ENCODE results near the gene GFI1B. TPM values are rescaled to one million over a fixed set of nuclear protein-coding genes. Genes with fewer than 3 reads are reported as not detected.
A peak's percentile ranks its signal among the peaks of the same experiment; 100 is the strongest.

The GFI1B gene
- polyA plus RNA-seq, 2 of the 4 experiments (the other 2 are of a cell fraction), result 0.09 TPM; not detected in 1

GRCh38 chr9:132943651-132944293 is 34.7 kb upstream of the GFI1B start:
- ChIA-PET CTCF (interaction anchor here (0.9 to 2.1 kb wide), 7 partner anchors 9 to 42 kb away, joined by 3 to 9 read pairs (median 4); no protein-coding TSS in a partner anchor), POLR2A (interaction anchor here (1.0 kb wide), 1 partner anchor 87 kb away, joined by 3 read pairs; the partner anchor contains the start of gene GTF3C5)
- Histone ChIP-seq H3K4me1 (peaks cover 26% of the 10 kb centered on the region), H3K9me3 (no peaks in the 10 kb centered on the region), H3K4me3 (peak overlapping the region; percentile 100), H3K4me2 (peak overlapping the region; percentile 99), H3K27ac (peak overlapping the region; percentile 94 to 100)
- TF ChIP-seq HOXA7 (CRISPR knock-in tag; IDR thresholded peaks at IDR 0.05) (no peak), CBX8 (IDR thresholded peaks at IDR 0.05) (no peak), CEBPB (IDR thresholded peaks at IDR 0.05) (no peak), POLR2A (IDR thresholded peaks at IDR 0.05; ENCODE audit: low read length) (no peak), EHF (CRISPR knock-in tag; IDR thresholded peaks at IDR 0.05) (no peak), REST (IDR thresholded peaks at IDR 0.05) (no peak), JUN (IDR thresholded peaks at IDR 0.05) (no peak), MAZ (IDR thresholded peaks at IDR 0.05; ENCODE audit: borderline replicate concordance, low read depth, low read length) (no peak)
- TF ChIP-seq, protein P1, sequence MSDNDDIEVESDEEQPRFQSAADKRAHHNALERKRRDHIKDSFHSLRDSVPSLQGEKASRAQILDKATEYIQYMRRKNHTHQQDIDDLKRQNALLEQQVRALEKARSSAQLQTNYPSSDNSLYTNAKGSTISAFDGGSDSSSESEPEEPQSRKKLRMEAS (IDR thresholded peaks at IDR 0.05), result no peak
- TF ChIP-seq, protein P2, sequence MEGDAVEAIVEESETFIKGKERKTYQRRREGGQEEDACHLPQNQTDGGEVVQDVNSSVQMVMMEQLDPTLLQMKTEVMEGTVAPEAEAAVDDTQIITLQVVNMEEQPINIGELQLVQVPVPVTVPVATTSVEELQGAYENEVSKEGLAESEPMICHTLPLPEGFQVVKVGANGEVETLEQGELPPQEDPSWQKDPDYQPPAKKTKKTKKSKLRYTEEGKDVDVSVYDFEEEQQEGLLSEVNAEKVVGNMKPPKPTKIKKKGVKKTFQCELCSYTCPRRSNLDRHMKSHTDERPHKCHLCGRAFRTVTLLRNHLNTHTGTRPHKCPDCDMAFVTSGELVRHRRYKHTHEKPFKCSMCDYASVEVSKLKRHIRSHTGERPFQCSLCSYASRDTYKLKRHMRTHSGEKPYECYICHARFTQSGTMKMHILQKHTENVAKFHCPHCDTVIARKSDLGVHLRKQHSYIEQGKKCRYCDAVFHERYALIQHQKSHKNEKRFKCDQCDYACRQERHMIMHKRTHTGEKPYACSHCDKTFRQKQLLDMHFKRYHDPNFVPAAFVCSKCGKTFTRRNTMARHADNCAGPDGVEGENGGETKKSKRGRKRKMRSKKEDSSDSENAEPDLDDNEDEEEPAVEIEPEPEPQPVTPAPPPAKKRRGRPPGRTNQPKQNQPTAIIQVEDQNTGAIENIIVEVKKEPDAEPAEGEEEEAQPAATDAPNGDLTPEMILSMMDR (IDR thresholded peaks at IDR 0.05), result no peak
- TF ChIP-seq, protein P3, sequence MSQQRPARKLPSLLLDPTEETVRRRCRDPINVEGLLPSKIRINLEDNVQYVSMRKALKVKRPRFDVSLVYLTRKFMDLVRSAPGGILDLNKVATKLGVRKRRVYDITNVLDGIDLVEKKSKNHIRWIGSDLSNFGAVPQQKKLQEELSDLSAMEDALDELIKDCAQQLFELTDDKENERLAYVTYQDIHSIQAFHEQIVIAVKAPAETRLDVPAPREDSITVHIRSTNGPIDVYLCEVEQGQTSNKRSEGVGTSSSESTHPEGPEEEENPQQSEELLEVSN (IDR thresholded peaks at IDR 0.05; ENCODE audit: borderline replicate concordance, low read depth), result no peak
- 14% methylated on average over 13 of the region's 25 CpGs for WGBS (ENCODE audit: missing lambda C conversion rate)
- peak in 1 of 2 experiments; percentile 3; a peak in 2 of 6 replicates for ATAC-seq
- DNase-seq (ENCODE audit: low read depth in 1 of 2, low spot score in 1 of 2), result no peak
- no peak for FAIRE-seq

GRCh38 chr9:132944294-132945185 is 34.0 kb upstream of the GFI1B start, which contains the start of gene TSC1:
Gene TSC1 (minus strand): TSS chr9:132944616. CDS start chr9:132928872, 15,744 bp downstream.
- Histone ChIP-seq H3K9me3 (no peaks in the 10 kb centered on the region), H3K4me2 (peak within 1 kb of the TSS; percentile 99), H3K4me3 (peak within 1 kb of the TSS; percentile 100), H3K27ac (peak within 1 kb of the TSS; percentile 94 to 100), H3K4me1 (peaks cover 26% of the 10 kb centered on the region)
- FAIRE-seq, result no peak
- ChIA-PET CTCF (interaction anchor here (0.9 to 2.3 kb wide), 9 partner anchors 10 to 43 kb away, joined by 3 to 9 read pairs (median 4); no protein-coding TSS in a partner anchor), POLR2A (interaction anchor here (0.6 to 1.7 kb wide), 6 partner anchors 9 to 135 kb away, joined by 3 to 10 read pairs (median 3); partner anchors contain the start of gene GTF3C5)
- WGBS (ENCODE audit: missing lambda C conversion rate), result 2% methylated on average over 43 of the region's 72 CpGs
- peak; percentile 84 to 96 for DNase-seq (ENCODE audit: low read depth in 1 of 2, low spot score in 1 of 2)
- peak; percentile 87 to 94 for ATAC-seq
- TF ChIP-seq, protein P1 (IDR thresholded peaks at IDR 0.05), result peak; percentile 56
- no peak for TF ChIP-seq BHLHE40 (IDR thresholded peaks at IDR 0.05; ENCODE audit: low read depth, low read length)
- no peak for TF ChIP-seq FOSB (CRISPR knock-in tag; IDR thresholded peaks at IDR 0.05)
- TF ChIP-seq HOXA7 (CRISPR knock-in tag; IDR thresholded peaks at IDR 0.05), result no peak
- TF ChIP-seq FOSL2 (IDR thresholded peaks at IDR 0.05), result no peak
- TF ChIP-seq FOSL2 (CRISPR knock-in tag; IDR thresholded peaks at IDR 0.05), result peak; percentile 58; the same call in 1 of the 2 replicates
- TF ChIP-seq, protein P4, sequence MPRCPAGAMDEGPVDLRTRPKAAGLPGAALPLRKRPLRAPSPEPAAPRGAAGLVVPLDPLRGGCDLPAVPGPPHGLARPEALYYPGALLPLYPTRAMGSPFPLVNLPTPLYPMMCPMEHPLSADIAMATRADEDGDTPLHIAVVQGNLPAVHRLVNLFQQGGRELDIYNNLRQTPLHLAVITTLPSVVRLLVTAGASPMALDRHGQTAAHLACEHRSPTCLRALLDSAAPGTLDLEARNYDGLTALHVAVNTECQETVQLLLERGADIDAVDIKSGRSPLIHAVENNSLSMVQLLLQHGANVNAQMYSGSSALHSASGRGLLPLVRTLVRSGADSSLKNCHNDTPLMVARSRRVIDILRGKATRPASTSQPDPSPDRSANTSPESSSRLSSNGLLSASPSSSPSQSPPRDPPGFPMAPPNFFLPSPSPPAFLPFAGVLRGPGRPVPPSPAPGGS (IDR thresholded peaks at IDR 0.05), result peak; percentile 78; the same call in 2 of the 3 replicates
- TF ChIP-seq ESRRA (IDR thresholded peaks at IDR 0.05; ENCODE audit: borderline replicate concordance, low read length), result no peak
- no peak for TF ChIP-seq HEYL (CRISPR knock-in tag; IDR thresholded peaks at IDR 0.05)
- TF ChIP-seq EHF (CRISPR knock-in tag; IDR thresholded peaks at IDR 0.05), result no peak
- no peak for TF ChIP-seq EP300 (IDR thresholded peaks at IDR 0.05)
- no peak; the same call in 1 of the 2 replicates for TF ChIP-seq NFE2L2 (conservative IDR thresholded peaks at IDR 0.05; ENCODE audit: low read length)
- no peak for TF ChIP-seq JUNB (IDR thresholded peaks at IDR 0.05)
- TF ChIP-seq, protein P5, sequence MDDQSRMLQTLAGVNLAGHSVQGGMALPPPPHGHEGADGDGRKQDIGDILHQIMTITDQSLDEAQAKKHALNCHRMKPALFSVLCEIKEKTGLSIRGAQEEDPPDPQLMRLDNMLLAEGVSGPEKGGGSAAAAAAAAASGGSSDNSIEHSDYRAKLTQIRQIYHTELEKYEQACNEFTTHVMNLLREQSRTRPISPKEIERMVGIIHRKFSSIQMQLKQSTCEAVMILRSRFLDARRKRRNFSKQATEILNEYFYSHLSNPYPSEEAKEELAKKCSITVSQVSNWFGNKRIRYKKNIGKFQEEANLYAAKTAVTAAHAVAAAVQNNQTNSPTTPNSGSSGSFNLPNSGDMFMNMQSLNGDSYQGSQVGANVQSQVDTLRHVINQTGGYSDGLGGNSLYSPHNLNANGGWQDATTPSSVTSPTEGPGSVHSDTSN (IDR thresholded peaks at IDR 0.05), result peak; percentile 98
- 0 out of 4 replicates have a peak, but pooled peaks of 1 of the 2 experiments have one; percentile 11 for TF ChIP-seq CEBPB (IDR thresholded peaks at IDR 0.05)
- no peak for TF ChIP-seq RNF2 (IDR thresholded peaks at IDR 0.05; ENCODE audit: borderline replicate concordance, low read depth)
- no peak for TF ChIP-seq NPAS2 (CRISPR knock-in tag; IDR thresholded peaks at IDR 0.05; ENCODE audit: borderline replicate concordance)
- TF ChIP-seq MAFK (IDR thresholded peaks at IDR 0.05; ENCODE audit: partially characterized antibody), result no peak
- no peak for TF ChIP-seq CBX2 (IDR thresholded peaks at IDR 0.05; ENCODE audit: borderline replicate concordance, low read depth)
